ENCODE results near the gene GZMA. TPM values are rescaled to one million over a fixed set of nuclear protein-coding genes. Genes with fewer than 3 reads are reported as not detected.

GZMA gene
- total RNA-seq, 1 experiment from 2014 or later, result not detected

- no peak overlapping the region for H3K23ac ChIP-seq (ENCODE audit: insufficient read length, low read depth, low read length)
These were observed 34.1 kb downstream of the GZMA start for GRCh38 chr5:55136521-55136920.

More at GRCh38 chr5:55136521-55136920, 34.1 kb downstream of the GZMA start:
- Histone ChIP-seq H3K27me3 (ENCODE audit: insufficient read depth, low read length) (no peaks in the 10 kb centered on the region), H2AK5ac (ENCODE audit: insufficient read length, low read length) (no peak overlapping the region), H4K8ac (replicated peaks; ENCODE audit: insufficient read length, low read depth, low read length) (no peak overlapping the region), H2BK20ac (ENCODE audit: low read depth, low read length, poor library complexity, severe bottlenecking) (no peak overlapping the region), H3K4me1 (ENCODE audit: insufficient read depth, low read length) (no peaks in the 10 kb centered on the region), H3K18ac (ENCODE audit: insufficient read length, low read depth, low read length) (no peak overlapping the region), H3K56ac (ENCODE audit: insufficient read length, low read depth, low read length) (no peak overlapping the region), H3K79me1 (ENCODE audit: insufficient read depth, low read depth, low read length, poor library complexity, severe bottlenecking) (no peaks in the 10 kb centered on the region), H2BK120ac (ENCODE audit: low read depth, low read length, poor library complexity, severe bottlenecking) (no peak overlapping the region), H4K5ac (ENCODE audit: insufficient read length, low read depth, low read length) (no peak overlapping the region), H3K4ac (ENCODE audit: low read depth, low read length) (no peak overlapping the region), H2BK15ac (ENCODE audit: low read depth, low read length) (no peak overlapping the region), H2AFZ (ENCODE audit: low read length) (no peak overlapping the region), H4K91ac (ENCODE audit: insufficient read length, low read depth, low read length) (no peak overlapping the region), H3K9me3 (ENCODE audit: control insufficient read depth, low read depth, low read length) (no peaks in the 10 kb centered on the region), H2BK5ac (ENCODE audit: insufficient read length, low read length) (no peak overlapping the region), H2BK12ac (ENCODE audit: insufficient read length, low read depth, low read length) (no peak overlapping the region), H3T11ph (ENCODE audit: low read length) (no peak overlapping the region), H4K20me1 (ENCODE audit: control insufficient read depth, insufficient read depth, insufficient read length) (no peaks in the 10 kb centered on the region), H3K9ac (ENCODE audit: extremely low read depth, insufficient read length, low read length) (no peak overlapping the region), H3K23me2 (ENCODE audit: insufficient read length, low read depth, low read length, poor library complexity, severe bottlenecking) (no peaks in the 10 kb centered on the region), H3K14ac (ENCODE audit: insufficient read depth, low read length) (no peak overlapping the region), H3K4me2 (ENCODE audit: insufficient read depth, insufficient read length, low read length) (no peak overlapping the region), H3K79me2 (ENCODE audit: insufficient read depth, low read length) (no peaks in the 10 kb centered on the region), H3K27ac (ENCODE audit: insufficient read length, low read depth, low read length) (no peak overlapping the region)
- no peak for TF ChIP-seq CTCF (conservative IDR thresholded peaks at IDR 0.05)
- Mint-ChIP-seq H3K4me3 (no peak overlapping the region), H3K36me3 (ENCODE audit: insufficient read depth in 1 of 3, low read depth in 3 of 3) (peaks cover 0 to 5% (median 0%) of the 10 kb centered on the region in 3 experiments; a peak in 1 of 7 replicates), H3K27ac (0 out of 7 replicates have a peak overlapping the region, but pooled peaks of 1 of the 3 experiments have one; percentile 45), H3K4me1 (no peaks in the 10 kb centered on the region), H3K27me3 (ENCODE audit: low read depth) (peaks cover 2% of the 10 kb centered on the region; the same call in 1 of the 2 replicates), H3K9me3 (no peaks in the 10 kb centered on the region)
- DNase-seq, result no peak
- WGBS (ENCODE audit: extremely low coverage, insufficient read length, low lambda C conversion rate), result no CpG with 5 or more reads among the region's 3 CpGs
